Measurements from ENCODE around the gene TLE3. TPM values are rescaled to one million over a fixed set of nuclear protein-coding genes. Genes with fewer than 3 reads are reported as not detected.

Gene TLE3
- polyA plus RNA-seq, 3 donors, result 12.8 to 117 (median 23.6) TPM

DNA sequence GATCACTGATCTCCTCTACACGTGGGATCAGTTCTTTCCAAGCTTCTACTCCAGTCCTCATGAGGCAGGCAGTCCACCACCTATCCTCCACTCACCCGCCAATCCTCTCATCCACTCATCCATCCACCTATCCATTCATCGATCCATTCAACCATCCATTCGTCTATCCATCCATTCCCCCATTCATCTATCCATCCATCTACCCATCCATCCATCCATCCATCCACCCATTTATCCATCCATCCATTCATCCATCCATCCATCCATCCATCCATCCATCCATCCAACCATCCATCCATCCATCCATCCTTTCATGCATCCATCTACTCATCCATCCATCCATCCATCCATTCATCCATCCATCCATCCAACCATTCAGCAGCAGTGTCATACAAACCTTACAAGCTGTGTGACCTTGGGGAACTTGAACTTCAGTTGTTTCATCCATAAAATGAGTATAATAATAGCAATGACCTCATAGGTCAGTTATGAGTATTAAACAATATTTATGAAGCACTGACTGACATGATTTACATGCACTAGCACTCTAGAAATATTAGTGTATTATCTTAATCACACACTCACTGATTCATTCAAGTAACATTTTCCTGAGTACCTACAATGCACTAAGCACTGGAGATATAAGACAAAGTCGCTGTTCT, 55.0 kb downstream of the TLE3 start:
- Mint-ChIP-seq H3K4me3 (no peak overlapping the region), H3K27ac (no peak overlapping the region), H3K9me3 (no peaks in the 10 kb centered on the region), H3K27me3 (ENCODE audit: low read depth in 3 of 3) (no peaks in the 10 kb centered on the region), H3K4me1 (no peaks in the 10 kb centered on the region), H3K36me3 (peaks cover 2 to 27% of the 10 kb centered on the region in 2 donors)
- Histone ChIP-seq H4K20me1 (ENCODE audit: insufficient read depth, low read length) (peaks cover 10% of the 10 kb centered on the region), H3K4me2 (replicated peaks; ENCODE audit: extremely low read depth, low read length, poor library complexity, severe bottlenecking) (no peak overlapping the region), H3K4me3 (replicated peaks in 1 of 3; ENCODE audit: low read depth in 2 of 3, low read length in 3 of 3) (no peak overlapping the region), H3K9me3 (replicated peaks in 1 of 2; ENCODE audit: control insufficient read depth in 1 of 2, insufficient read depth in 1 of 2, low read length in 2 of 2) (no peaks in the 10 kb centered on the region), H3K4me1 (ENCODE audit: control insufficient read depth in 1 of 2, insufficient read depth in 2 of 2, low read length in 2 of 2) (no peaks in the 10 kb centered on the region), H3K27me3 (ENCODE audit: control insufficient read depth in 2 of 2, insufficient read depth in 2 of 2, low read length in 2 of 2) (no peaks in the 10 kb centered on the region), H3K27ac (ENCODE audit: low read depth in 1 of 2, low read length in 2 of 2) (no peak overlapping the region), H3K9ac (ENCODE audit: insufficient read depth, low read length, poor library complexity, severe bottlenecking) (no peak overlapping the region), H3K79me2 (ENCODE audit: insufficient read depth, low read length) (no peaks in the 10 kb centered on the region), H3K36me3 (replicated peaks in 1 of 2; ENCODE audit: control insufficient read depth in 1 of 2, insufficient read depth in 2 of 2, low read length in 2 of 2) (peaks cover 3 to 21% of the 10 kb centered on the region in 2 donors), H2AFZ (ENCODE audit: insufficient read depth, low read depth, low read length, poor library complexity, severe bottlenecking) (no peak overlapping the region)
- WGBS (ENCODE audit: insufficient coverage), result 98% methylated on average over 4 of the region's 5 CpGs
- TF ChIP-seq, protein P1, sequence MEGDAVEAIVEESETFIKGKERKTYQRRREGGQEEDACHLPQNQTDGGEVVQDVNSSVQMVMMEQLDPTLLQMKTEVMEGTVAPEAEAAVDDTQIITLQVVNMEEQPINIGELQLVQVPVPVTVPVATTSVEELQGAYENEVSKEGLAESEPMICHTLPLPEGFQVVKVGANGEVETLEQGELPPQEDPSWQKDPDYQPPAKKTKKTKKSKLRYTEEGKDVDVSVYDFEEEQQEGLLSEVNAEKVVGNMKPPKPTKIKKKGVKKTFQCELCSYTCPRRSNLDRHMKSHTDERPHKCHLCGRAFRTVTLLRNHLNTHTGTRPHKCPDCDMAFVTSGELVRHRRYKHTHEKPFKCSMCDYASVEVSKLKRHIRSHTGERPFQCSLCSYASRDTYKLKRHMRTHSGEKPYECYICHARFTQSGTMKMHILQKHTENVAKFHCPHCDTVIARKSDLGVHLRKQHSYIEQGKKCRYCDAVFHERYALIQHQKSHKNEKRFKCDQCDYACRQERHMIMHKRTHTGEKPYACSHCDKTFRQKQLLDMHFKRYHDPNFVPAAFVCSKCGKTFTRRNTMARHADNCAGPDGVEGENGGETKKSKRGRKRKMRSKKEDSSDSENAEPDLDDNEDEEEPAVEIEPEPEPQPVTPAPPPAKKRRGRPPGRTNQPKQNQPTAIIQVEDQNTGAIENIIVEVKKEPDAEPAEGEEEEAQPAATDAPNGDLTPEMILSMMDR (IDR thresholded peaks at IDR 0.05), result no peak
- no peak for DNase-seq
- intact Hi-C loops (cut with micrococcal nuclease), result loop anchor here in 1 of 2 donors (10.0 kb wide), 1 partner anchor 468 kb away; no protein-coding TSS in a partner anchor

DNA sequence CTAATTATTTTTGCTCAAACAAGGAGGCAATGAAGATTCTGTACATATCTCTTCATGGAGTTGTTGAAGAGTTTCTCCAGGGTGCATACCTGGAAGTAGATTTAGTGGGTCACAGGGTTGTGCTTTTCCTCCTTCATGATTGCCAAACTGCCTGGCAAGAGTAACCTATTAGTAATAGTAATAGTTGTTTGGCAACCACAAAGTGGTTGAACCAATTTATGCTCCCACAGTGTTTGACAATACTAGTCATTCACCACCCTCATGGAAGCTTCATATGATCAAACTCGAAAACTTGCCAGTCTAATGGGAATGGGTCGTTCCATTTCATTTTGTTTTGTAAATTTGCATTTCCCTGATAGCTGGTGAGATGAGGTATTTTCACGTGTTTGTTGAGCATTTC, 57.8 kb downstream of the TLE3 start:
- Mint-ChIP-seq H3K4me3 (no peak overlapping the region), H3K27me3 (ENCODE audit: low read depth in 3 of 3) (no peaks in the 10 kb centered on the region), H3K4me1 (peaks cover 18% of the 10 kb centered on the region), H3K27ac (no peak overlapping the region), H3K9me3 (no peaks in the 10 kb centered on the region), H3K36me3 (peaks cover 0 to 12% of the 10 kb centered on the region in 2 donors)
- H3K27ac ChIP-seq (ENCODE audit: low read depth in 1 of 2, low read length in 2 of 2), result no peak overlapping the region
- no peak overlapping the region for H3K9ac ChIP-seq (ENCODE audit: insufficient read depth, low read length, poor library complexity, severe bottlenecking)
- H3K36me3 ChIP-seq (replicated peaks in 1 of 2; ENCODE audit: control insufficient read depth in 1 of 2, insufficient read depth in 2 of 2, low read length in 2 of 2), result peaks cover 0 to 5% of the 10 kb centered on the region in 2 donors
- no peak overlapping the region for H2AFZ ChIP-seq (ENCODE audit: insufficient read depth, low read depth, low read length, poor library complexity, severe bottlenecking)
- TF ChIP-seq, protein P1 (IDR thresholded peaks at IDR 0.05), result no peak
- intact Hi-C loops (cut with micrococcal nuclease), result loop anchor here in 1 of 2 donors (10.0 kb wide), 1 partner anchor 465 kb away; no protein-coding TSS in a partner anchor
- DNase-seq, result no peak
- no peak overlapping the region for H3K4me2 ChIP-seq (replicated peaks; ENCODE audit: extremely low read depth, low read length, poor library complexity, severe bottlenecking)
- H3K27me3 ChIP-seq (ENCODE audit: control insufficient read depth in 2 of 2, insufficient read depth in 2 of 2, low read length in 2 of 2), result no peaks in the 10 kb centered on the region
- no peaks in the 10 kb centered on the region for H3K9me3 ChIP-seq (replicated peaks in 1 of 2; ENCODE audit: control insufficient read depth in 1 of 2, insufficient read depth in 1 of 2, low read length in 2 of 2)
- peaks cover 19% of the 10 kb centered on the region in 2 donors for H3K4me1 ChIP-seq (ENCODE audit: control insufficient read depth in 1 of 2, insufficient read depth in 2 of 2, low read length in 2 of 2)
- no CpG with 5 or more reads among the region's 3 CpGs for WGBS (ENCODE audit: insufficient coverage)
- H4K20me1 ChIP-seq (ENCODE audit: insufficient read depth, low read length), result no peaks in the 10 kb centered on the region
- H3K4me3 ChIP-seq (replicated peaks in 1 of 3; ENCODE audit: low read depth in 2 of 3, low read length in 3 of 3), result no peak overlapping the region
- H3K79me2 ChIP-seq (ENCODE audit: insufficient read depth, low read length), result no peaks in the 10 kb centered on the region
